Mesenchymal stem cell (in vitro differentiated cells and primary cell): ENCODE results near the gene FAM81B.

ENCODE experiments used
- DNase-seq: peaks from one replicate; pipeline ENCODE4 v3.0.0-alpha.2; 2013
- H2AFZ ChIP-seq: one replicate; pipeline ENCODE4 v1.6.1; 2013; ENCODE audit warnings: low read depth, mild to moderate bottlenecking, control low read depth, inconsistent platforms, low read length, moderate library complexity
- H2AK5ac ChIP-seq: 2 replicates; pipeline ENCODE4 v1.6.1; 2013; ENCODE audit warnings: low read length, moderate library complexity, mild to moderate bottlenecking, inconsistent platforms; ENCODE audit not compliant: severe bottlenecking
- H2BK120ac ChIP-seq: one replicate; pipeline ENCODE4 v1.6.1; 2013; ENCODE audit warnings: low read depth, mild to moderate bottlenecking, inconsistent platforms, low read length, moderate library complexity
- H2BK12ac ChIP-seq, 2 experiments: one replicate each; pipeline ENCODE4 v1.6.1; 2013; ENCODE audit warnings: inconsistent platforms in 2 of 2, low read length in 2 of 2, mild to moderate bottlenecking in 2 of 2, moderate library complexity in 2 of 2, control low read depth in 1 of 2
- H2BK15ac ChIP-seq: one replicate; pipeline ENCODE4 v1.6.1; 2013; ENCODE audit warnings: mild to moderate bottlenecking, low read depth, inconsistent platforms; ENCODE audit not compliant: poor library complexity, severe bottlenecking
- H2BK5ac ChIP-seq: 2 replicates; pipeline ENCODE4 v1.6.1; 2013; ENCODE audit warnings: low read depth, mild to moderate bottlenecking, low read length, control low read depth, inconsistent platforms; ENCODE audit not compliant: poor library complexity, severe bottlenecking
- H3K14ac ChIP-seq, 2 experiments: one replicate each; pipeline ENCODE4 v1.6.1; 2013; ENCODE audit warnings: inconsistent platforms in 2 of 2, low read length in 2 of 2, control low read depth in 1 of 2, mild to moderate bottlenecking in 1 of 2, moderate library complexity in 1 of 2
- H3K18ac ChIP-seq, 2 experiments: one replicate each; pipeline ENCODE4 v1.6.1; 2013; ENCODE audit warnings: inconsistent platforms in 2 of 2, low read length in 2 of 2, control low read depth in 1 of 2, low read depth in 1 of 2, mild to moderate bottlenecking in 1 of 2
- H3K23ac ChIP-seq, 2 experiments: one replicate each; pipeline ENCODE4 v1.6.1; 2013; ENCODE audit warnings: inconsistent platforms in 2 of 2, low read length in 2 of 2, mild to moderate bottlenecking in 2 of 2, moderate library complexity in 2 of 2, control low read depth in 1 of 2
- H3K27ac ChIP-seq: 2 replicates; pipeline ENCODE4 v1.5.1; 2013; ENCODE audit warnings: mild to moderate bottlenecking, moderate library complexity, low read length, control low read depth, inconsistent platforms; ENCODE audit not compliant: poor library complexity, severe bottlenecking
- H3K27me3 ChIP-seq, 2 experiments: 2 replicates each; pipeline versions ENCODE4 v1.6.1 to v1.7.0; 2013; ENCODE audit warnings: low read length in 2 of 2, mild to moderate bottlenecking in 2 of 2, moderate library complexity in 2 of 2, control low read depth in 1 of 2, inconsistent platforms in 1 of 2; ENCODE audit not compliant: control insufficient read depth in 1 of 2, insufficient read depth in 1 of 2
- H3K36me3 ChIP-seq, 2 experiments: 2 replicates each; pipeline versions ENCODE4 v1.6.1 to v1.7.0; 2013; ENCODE audit warnings: low read length in 2 of 2, control low read depth in 1 of 2, inconsistent platforms in 1 of 2, low read depth in 1 of 2, mild to moderate bottlenecking in 1 of 2; ENCODE audit not compliant: insufficient read depth in 2 of 2, control insufficient read depth in 1 of 2
- H3K4ac ChIP-seq, 2 experiments: one replicate each; pipeline ENCODE4 v1.6.1; 2013; ENCODE audit warnings: inconsistent platforms in 2 of 2, low read length in 2 of 2, mild to moderate bottlenecking in 2 of 2, moderate library complexity in 2 of 2, control low read depth in 1 of 2, low read depth in 1 of 2
- H3K4me1 ChIP-seq: 2 replicates; pipeline ENCODE4 v1.6.1; 2013; ENCODE audit warnings: low read depth, low read length, control low read depth; ENCODE audit not compliant: control insufficient read depth, insufficient read depth
- H3K4me2 ChIP-seq: 2 replicates; pipeline ENCODE4 v1.6.1; 2013; ENCODE audit warnings: low read length, mild to moderate bottlenecking, inconsistent platforms; ENCODE audit not compliant: poor library complexity, severe bottlenecking
- H3K4me3 ChIP-seq, 2 experiments: 2 replicates each; pipeline versions ENCODE4 v1.5.1 to v1.7.0; 2013; ENCODE audit warnings: low read length in 2 of 2, mild to moderate bottlenecking in 2 of 2, control low read depth in 1 of 2, low read depth in 1 of 2; ENCODE audit not compliant: insufficient read depth in 1 of 2
- H3K79me1 ChIP-seq: replicated peaks from 2 replicates; pipeline ENCODE4 v1.6.1; 2013; ENCODE audit warnings: mild to moderate bottlenecking, control low read depth, low read length, inconsistent platforms; ENCODE audit not compliant: poor library complexity, severe bottlenecking
- H3K9ac ChIP-seq: 2 replicates; pipeline ENCODE4 v1.7.0; 2013; ENCODE audit warnings: mild to moderate bottlenecking, low read length, moderate library complexity
- H3K9me3 ChIP-seq: 2 replicates; pipeline ENCODE4 v1.7.0; 2013; ENCODE audit warnings: mild to moderate bottlenecking, low read length; ENCODE audit not compliant: control insufficient read depth
- H4K8ac ChIP-seq: one replicate; pipeline ENCODE4 v1.6.1; 2013; ENCODE audit warnings: inconsistent platforms, mild to moderate bottlenecking, low read length, moderate library complexity
- H4K91ac ChIP-seq: one replicate; pipeline ENCODE4 v1.6.1; 2013; ENCODE audit warnings: mild to moderate bottlenecking, low read length, inconsistent platforms
- WGBS: methylation state at CpG from one replicate; pipeline ENCODE4 v1.1.7; 2013; ENCODE audit warnings: mixed read lengths; 5-methylcytosine and 5-hydroxymethylcytosine counted together

FAM81B gene

GRCh38 chr5:95365302-95366095 is 25.7 kb upstream of the FAM81B start:
- H3K14ac ChIP-seq, result no peak overlapping the region
- no peak overlapping the region for H2BK15ac ChIP-seq
- DNase-seq, result no peak
- no peaks in the 10 kb centered on the region for H3K27me3 ChIP-seq
- no peak overlapping the region for H2BK5ac ChIP-seq
- no peak overlapping the region for H4K91ac ChIP-seq
- H3K9me3 ChIP-seq, result no peaks in the 10 kb centered on the region
- no peak overlapping the region for H3K9ac ChIP-seq
- no peak overlapping the region for H2AFZ ChIP-seq
- no peak overlapping the region for H3K4me2 ChIP-seq
- H3K4me1 ChIP-seq, result no peaks in the 10 kb centered on the region
- H3K18ac ChIP-seq, result no peak overlapping the region
- H3K27ac ChIP-seq, result no peak overlapping the region
- H2BK12ac ChIP-seq, result no peak overlapping the region
- no peak overlapping the region for H4K8ac ChIP-seq
- WGBS, result 78% methylated on average over 8 of the region's 8 CpGs
- no peaks in the 10 kb centered on the region for H3K79me1 ChIP-seq
- no peak overlapping the region for H2AK5ac ChIP-seq
- H3K4ac ChIP-seq, result no peak overlapping the region
- no peak overlapping the region for H3K4me3 ChIP-seq
- no peaks in the 10 kb centered on the region for H3K36me3 ChIP-seq
- no peak overlapping the region for H3K23ac ChIP-seq
- no peak overlapping the region for H2BK120ac ChIP-seq

- Histone ChIP-seq H2BK5ac (no peak overlapping the region), H3K4ac (no peak overlapping the region), H2AK5ac (no peak overlapping the region), H3K9me3 (no peaks in the 10 kb centered on the region), H3K4me2 (no peak overlapping the region), H3K18ac (no peak overlapping the region), H3K14ac (no peak overlapping the region), H2BK12ac (no peak overlapping the region), H2BK15ac (no peak overlapping the region), H3K27me3 (peaks cover 0 to 3% of the 10 kb centered on the region in 2 experiments), H3K4me1 (no peaks in the 10 kb centered on the region), H3K4me3 (no peak overlapping the region), H3K36me3 (no peaks in the 10 kb centered on the region), H3K9ac (no peak overlapping the region), H3K27ac (no peak overlapping the region), H4K8ac (no peak overlapping the region), H2AFZ (no peak overlapping the region), H2BK120ac (no peak overlapping the region), H3K79me1 (no peaks in the 10 kb centered on the region), H4K91ac (no peak overlapping the region), H3K23ac (no peak overlapping the region)
- DNase-seq, result no peak
- WGBS, result 77% methylated on average over 3 of the region's 3 CpGs
Observed at GRCh38 chr5:95369782-95370181, 21.4 kb upstream of the FAM81B start.

GRCh38 chr5:95374061-95374460 is 17.1 kb upstream of the FAM81B start:
- Histone ChIP-seq H3K9me3 (no peaks in the 10 kb centered on the region), H2BK12ac (no peak overlapping the region), H3K79me1 (no peaks in the 10 kb centered on the region), H4K91ac (no peak overlapping the region), H3K36me3 (no peaks in the 10 kb centered on the region), H2BK15ac (no peak overlapping the region), H2AK5ac (no peak overlapping the region), H3K27ac (no peak overlapping the region), H3K18ac (no peak overlapping the region), H3K14ac (no peak overlapping the region), H2BK5ac (no peak overlapping the region), H3K4me3 (no peak overlapping the region), H3K4me2 (no peak overlapping the region), H2BK120ac (no peak overlapping the region), H3K4ac (no peak overlapping the region), H2AFZ (no peak overlapping the region), H3K23ac (no peak overlapping the region), H3K4me1 (no peaks in the 10 kb centered on the region), H4K8ac (no peak overlapping the region), H3K27me3 (peaks cover 0 to 3% of the 10 kb centered on the region in 2 experiments), H3K9ac (no peak overlapping the region)
- 64% methylated on average over 3 of the region's 7 CpGs for WGBS
- no peak for DNase-seq

GRCh38 chr5:95375591-95375990 is 15.6 kb upstream of the FAM81B start:
- H2BK15ac ChIP-seq, result no peak overlapping the region
- H3K79me1 ChIP-seq, result no peaks in the 10 kb centered on the region
- H4K91ac ChIP-seq, result no peak overlapping the region
- H3K4me2 ChIP-seq, result no peak overlapping the region
- H2AK5ac ChIP-seq, result no peak overlapping the region
- no peak overlapping the region for H2BK12ac ChIP-seq
- no peak overlapping the region for H3K4ac ChIP-seq
- H3K27ac ChIP-seq, result no peak overlapping the region
- H3K4me1 ChIP-seq, result no peaks in the 10 kb centered on the region
- no peak overlapping the region for H3K18ac ChIP-seq
- no peak for DNase-seq
- H3K9ac ChIP-seq, result no peak overlapping the region
- no peak overlapping the region for H4K8ac ChIP-seq
- H2BK5ac ChIP-seq, result no peak overlapping the region
- WGBS, result 80% methylated on average over 3 of the region's 4 CpGs
- no peaks in the 10 kb centered on the region for H3K9me3 ChIP-seq
- H2BK120ac ChIP-seq, result no peak overlapping the region
- H3K27me3 ChIP-seq, result peaks cover 0 to 3% of the 10 kb centered on the region in 2 experiments
- no peak overlapping the region for H2AFZ ChIP-seq
- no peak overlapping the region for H3K14ac ChIP-seq
- H3K36me3 ChIP-seq, result no peaks in the 10 kb centered on the region
- no peak overlapping the region for H3K4me3 ChIP-seq
- H3K23ac ChIP-seq, result no peak overlapping the region
